Ramos (cell line): ENCODE data around the gene NIPAL4.

ENCODE experiments used
- in situ Hi-C: fragments of 300-500 bp; cut with MboI; formaldehyde crosslinking; loops from one replicate; pipeline ENCODE4 v1.14.3; 2022; ENCODE audit warnings: low sequenced_read_pairs; ENCODE audit not compliant: unreplicated experiment

NIPAL4 gene

DNA sequence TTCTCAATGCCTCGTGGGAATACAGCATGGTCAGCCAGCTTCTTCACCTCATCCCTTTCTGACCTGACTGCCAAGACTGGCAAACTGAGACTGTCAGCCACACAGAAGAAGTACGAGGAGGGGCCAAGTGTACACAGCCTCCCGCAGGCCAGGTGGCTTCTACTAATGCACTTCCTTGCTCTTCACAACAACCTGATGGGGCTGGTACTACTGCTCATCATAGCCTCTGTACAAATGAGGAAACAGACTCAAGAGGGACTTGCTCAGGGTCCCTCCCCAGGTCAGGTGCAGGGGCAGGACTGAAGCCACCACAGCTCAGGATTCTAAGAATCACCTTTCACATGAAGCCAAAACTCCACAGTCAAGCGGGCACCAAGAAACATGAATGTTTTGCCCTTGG, 21.3 kb downstream of the NIPAL4 start:
- in situ Hi-C loops = loop anchor here (25.0 kb wide), 1 partner anchor 544 kb away; no protein-coding TSS in a partner anchor

GRCh38 chr5:157481666-157482065, 21.7 kb downstream of the NIPAL4 start:
- in situ Hi-C loops = loop anchor here (25.0 kb wide), 1 partner anchor 544 kb away; no protein-coding TSS in a partner anchor

DNA sequence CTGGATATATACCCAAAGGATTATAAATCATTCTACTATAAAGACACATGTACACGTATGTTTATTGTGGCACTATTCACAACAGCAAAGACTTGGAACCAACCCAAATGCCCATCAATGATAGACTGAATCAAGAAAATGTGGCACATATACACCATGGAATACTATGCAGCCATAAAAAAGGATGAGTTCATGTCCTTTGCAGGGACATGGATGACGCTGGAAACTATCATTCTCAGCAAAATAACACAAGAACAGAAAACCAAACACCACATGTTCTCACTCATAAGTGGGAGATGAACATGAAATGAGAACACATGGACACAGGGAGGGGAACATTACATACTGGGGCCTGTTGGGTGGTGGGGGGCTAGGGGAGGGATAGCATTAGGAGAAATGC, 22.7 kb downstream of the NIPAL4 start:
- in situ Hi-C loops = loop anchor here (25.0 kb wide), 1 partner anchor 545 kb away; no protein-coding TSS in a partner anchor

DNA sequence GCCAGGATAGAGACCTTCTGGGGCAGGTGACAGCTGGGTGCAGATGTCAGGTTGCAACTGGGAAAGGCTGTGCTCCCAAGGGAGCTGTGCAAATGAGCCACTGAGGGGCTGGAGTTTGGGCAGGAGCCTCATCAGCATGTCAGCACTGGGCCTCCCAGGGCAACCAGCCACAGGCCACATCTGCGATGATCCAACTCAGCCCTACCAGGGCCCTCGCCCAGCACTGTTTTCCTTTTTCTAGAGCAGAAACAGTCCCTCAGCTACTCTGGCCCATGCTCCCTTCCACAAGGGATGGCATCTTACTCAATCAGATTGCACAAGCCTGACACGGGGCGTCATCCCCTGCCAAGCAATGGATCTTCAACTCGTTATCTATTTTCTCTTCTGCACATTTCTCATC, 24.8 kb downstream of the NIPAL4 start:
- in situ Hi-C loops = loop anchor here (25.0 kb wide), 1 partner anchor 547 kb away; no protein-coding TSS in a partner anchor

GRCh38 chr5:157485340-157485739, 25.3 kb downstream of the NIPAL4 start:
- in situ Hi-C loops = loop anchor here (25.0 kb wide), 1 partner anchor 548 kb away; no protein-coding TSS in a partner anchor

DNA sequence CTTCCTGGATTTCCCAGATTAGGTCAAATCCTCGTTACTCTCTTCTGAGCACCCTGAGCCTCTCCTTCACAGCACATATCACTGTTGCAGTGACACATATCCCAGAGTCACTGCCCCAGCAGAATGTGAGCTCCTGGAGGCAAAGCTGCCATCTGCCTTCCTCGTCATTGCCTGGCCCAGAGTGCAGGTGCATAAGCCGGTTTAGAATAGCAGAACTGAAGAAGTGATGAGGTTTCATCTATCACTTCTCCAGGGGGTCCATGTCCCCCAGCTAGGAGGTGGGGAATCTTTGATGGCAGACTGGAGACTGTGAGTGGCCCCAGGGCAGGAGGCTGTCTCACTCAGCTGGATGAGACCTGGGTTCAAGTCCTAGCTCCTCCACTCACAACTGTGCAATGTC, 25.8 kb downstream of the NIPAL4 start:
- in situ Hi-C loops = loop anchor here (25.0 kb wide), 1 partner anchor 549 kb away; no protein-coding TSS in a partner anchor

DNA sequence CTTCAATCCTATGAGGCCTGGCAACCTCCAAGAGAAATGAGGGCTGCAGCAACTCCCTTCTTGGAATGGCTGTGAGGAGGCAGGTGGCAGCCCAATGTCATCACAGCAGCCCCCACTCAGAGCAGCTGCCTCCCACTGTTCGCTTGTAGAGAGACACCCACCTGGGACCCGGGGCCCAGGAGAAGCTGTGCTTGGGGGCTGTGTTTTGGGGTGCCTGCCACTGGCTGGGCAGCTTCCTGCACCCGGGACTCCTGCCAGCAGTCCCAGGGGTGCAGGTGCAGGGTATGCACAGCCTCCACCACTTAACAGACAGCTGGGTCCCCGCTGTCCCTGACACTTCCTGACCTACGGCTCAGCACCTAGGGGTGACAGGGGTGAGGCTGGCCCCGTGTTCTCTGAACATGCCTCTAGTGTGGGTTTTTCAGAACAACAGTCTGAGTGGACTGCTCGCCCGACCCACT, 26.2 kb downstream of the NIPAL4 start:
- in situ Hi-C loops = loop anchor here (25.0 kb wide), 1 partner anchor 549 kb away; no protein-coding TSS in a partner anchor

- in situ Hi-C loops = loop anchor here (25.0 kb wide), 1 partner anchor 550 kb away; no protein-coding TSS in a partner anchor
Measured at GRCh38 chr5:157486861-157487260, 26.8 kb downstream of the NIPAL4 start.

DNA sequence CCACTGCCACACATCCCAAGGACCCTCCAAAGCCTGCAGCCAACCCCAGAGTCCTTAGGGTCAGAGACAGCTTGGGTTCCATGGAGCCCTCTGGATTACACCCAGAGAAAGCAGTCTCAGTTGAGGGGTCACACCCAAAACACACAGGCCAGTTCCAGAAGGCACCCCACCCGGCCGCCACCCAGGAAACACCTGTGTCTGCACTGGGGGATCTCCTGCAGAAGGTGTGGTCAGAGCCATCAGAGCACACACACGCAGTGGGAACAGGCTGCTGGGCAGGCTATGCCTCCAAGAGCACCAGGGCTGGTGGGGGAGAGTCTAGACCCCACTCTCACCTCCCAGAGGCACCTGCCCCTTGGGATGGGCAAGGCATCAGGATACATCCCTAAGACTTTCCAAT, 27.3 kb downstream of the NIPAL4 start:
- in situ Hi-C loops = loop anchor here (25.0 kb wide), 1 partner anchor 550 kb away; no protein-coding TSS in a partner anchor

DNA sequence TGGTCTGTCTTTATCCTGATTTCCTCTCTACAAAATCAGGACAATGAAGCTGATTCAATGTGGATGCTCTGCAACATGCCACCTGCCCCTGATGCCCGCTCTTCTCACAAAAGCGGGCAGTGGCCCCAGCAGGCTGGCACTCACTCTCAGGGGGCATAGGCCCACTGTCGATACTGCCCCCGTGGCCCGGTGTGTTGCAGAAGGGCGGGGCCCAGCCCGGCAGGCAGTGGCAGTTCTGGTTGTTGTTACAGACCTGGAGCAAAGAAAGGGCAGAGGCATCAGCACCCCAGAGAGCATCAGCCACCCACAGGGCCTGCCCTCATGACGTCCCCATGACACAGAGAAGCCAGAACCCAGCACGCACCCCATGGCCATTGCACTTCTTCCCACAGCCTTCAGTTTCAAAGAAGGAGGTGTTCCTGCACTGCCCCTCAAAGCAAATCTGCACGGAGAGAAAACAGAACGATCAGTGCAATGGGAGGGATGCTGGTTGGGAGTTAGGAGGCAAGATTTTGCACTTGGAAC, 31.5 kb downstream of the NIPAL4 start:
- in situ Hi-C loops = loop anchor here (10.0 to 25.0 kb wide), 2 partner anchors 217 to 554 kb away; no protein-coding TSS in a partner anchor

DNA sequence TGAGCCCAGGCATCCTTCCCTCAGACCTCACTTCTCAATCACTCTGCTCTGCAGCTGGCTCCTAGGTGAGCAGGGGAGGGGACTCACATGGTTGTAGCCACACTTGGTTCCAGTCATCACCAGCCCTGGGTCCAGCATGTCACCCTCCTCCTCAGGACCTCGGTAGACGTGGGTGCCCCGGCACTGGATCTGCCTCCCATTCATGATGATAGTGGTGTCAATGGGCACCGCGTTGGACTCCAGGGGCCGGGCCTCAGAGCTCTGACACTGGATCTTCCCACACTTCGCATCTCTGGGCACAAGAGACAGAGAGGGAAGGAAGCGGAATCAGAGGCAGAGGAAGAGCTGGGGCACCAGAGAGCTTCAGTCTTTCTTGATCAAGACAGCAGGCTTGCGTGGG, 32.9 kb downstream of the NIPAL4 start:
- in situ Hi-C loops = loop anchor here (10.0 to 25.0 kb wide), 2 partner anchors 218 to 556 kb away; no protein-coding TSS in a partner anchor

GRCh38 chr5:157494178-157494832, 34.3 kb downstream of the NIPAL4 start:
- in situ Hi-C loops = loop anchor here (10.0 to 25.0 kb wide), 2 partner anchors 220 to 557 kb away; no protein-coding TSS in a partner anchor

DNA sequence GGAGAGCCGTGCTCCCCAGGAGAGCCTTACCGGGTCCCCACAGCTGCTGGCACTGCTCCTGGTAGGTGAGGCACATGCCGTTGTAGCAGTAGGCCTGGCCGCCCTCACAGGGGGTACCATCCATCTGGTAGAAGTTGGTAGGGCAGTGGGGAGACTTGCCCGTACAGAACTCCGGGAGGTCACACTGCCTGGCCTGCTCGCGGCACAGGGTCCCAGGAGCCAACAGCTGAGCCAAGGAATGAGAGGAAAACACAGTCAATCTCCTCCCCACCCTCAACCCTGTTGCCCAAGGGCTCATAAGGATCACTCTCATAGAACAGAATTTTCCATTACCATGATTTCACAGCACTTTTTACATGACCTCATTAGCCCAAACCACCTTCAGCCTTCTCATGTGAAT, 36.9 kb downstream of the NIPAL4 start:
- in situ Hi-C loops = loop anchor here (10.0 to 25.0 kb wide), 2 partner anchors 222 to 560 kb away; no protein-coding TSS in a partner anchor

GRCh38 chr5:157497875-157498611, 38.0 kb downstream of the NIPAL4 start:
- in situ Hi-C loops = loop anchor here (10.0 to 25.0 kb wide), 2 partner anchors 223 to 561 kb away; no protein-coding TSS in a partner anchor

DNA sequence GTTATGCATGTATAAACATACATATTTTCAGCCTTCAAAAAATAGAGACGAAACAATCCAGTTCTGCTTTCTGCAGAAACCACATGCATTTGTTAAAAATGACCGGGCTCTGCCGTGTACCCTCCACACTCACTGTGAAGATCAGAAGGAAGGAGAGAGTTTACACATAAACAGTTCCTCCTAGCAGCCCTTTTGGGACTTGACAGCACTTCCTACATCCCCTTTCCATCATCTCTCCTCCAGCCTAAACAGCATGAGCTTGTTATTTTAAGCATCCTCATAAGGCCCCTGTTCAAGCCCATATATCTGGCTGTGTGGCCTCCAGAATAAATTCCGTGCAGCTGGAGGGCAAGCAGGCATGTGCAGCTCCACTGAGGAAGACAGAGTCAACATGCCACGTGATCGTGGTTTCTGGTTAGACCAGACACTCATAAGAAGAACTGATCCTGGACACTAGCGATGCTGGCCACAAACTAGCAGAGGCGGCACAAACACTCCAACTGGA, 42.2 kb downstream of the NIPAL4 start:
- in situ Hi-C loops = no loop called here

DNA sequence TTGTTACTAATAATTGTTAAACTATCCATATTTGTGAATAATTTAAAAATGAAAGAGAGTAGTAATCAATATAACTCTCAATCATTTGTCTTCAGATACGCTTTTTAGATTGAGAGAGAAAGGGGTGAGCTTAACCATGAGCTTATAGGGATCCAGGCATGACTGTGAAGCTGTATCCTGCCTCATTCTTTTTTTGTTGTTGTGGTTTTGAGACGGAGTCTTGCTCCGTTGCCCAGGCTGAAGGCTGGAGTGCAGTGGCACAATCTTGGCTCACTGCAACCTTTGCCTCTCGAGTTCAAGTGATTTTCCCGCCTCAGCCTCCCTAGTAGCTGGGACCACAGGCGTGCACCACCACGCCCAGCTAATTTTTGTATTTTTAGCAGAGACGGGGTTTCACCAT, 44.0 kb downstream of the NIPAL4 start:
- in situ Hi-C loops = no loop called here

GRCh38 chr5:157505496-157505895, 45.5 kb downstream of the NIPAL4 start:
- in situ Hi-C loops = no loop called here

GRCh38 chr5:157506066-157506590, 46.1 kb downstream of the NIPAL4 start:
- in situ Hi-C loops = no loop called here

DNA sequence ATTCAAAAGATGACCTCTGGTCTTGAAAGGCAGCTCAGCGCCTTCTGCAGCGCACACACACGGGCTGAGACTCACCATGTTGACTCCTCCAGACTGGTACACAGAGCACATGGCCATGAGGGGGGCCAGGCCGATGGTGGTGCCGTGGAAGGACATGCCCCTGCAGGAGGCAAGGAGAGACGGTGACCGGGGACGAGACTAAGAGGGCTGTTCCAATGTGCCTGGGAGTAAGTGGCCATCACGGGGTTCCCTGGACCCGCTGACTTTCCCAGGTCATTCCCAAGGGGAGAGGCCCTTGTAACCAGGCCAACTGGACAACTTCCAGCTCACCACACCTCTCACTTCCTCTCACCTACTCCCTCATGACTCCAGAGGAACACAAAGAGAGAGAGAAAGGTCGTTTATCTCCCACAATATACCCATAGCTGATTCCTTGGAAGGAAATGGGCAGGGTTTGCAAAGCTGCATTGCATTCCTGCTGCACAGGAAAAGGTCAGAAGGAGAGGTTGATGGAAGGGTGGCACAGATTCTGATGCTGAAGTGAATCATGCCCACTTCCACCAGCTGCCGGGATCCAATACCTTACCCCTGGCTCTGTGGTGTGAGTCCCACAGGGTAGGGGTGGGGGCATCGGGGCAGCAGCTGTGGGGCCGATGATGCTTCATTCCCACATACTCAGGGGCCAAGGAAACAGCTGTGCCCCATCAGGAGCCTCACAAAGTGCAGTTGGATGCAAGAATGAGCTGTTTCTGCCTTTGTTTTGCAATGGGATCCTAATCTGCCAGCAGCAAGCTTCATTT, 47.2 kb downstream of the NIPAL4 start:
- in situ Hi-C loops = no loop called here
